HL-60/S4 treated with phorbol 12-myristate 13-acetate at 8.2 ng/mL for 4 days and 3 days (cell line): ENCODE data around the gene PDK4.

Source experiments
- in situ Hi-C: fragments of 300-500 bp; cut with MboI; formaldehyde crosslinking; loops from 2 replicates; pipeline ENCODE4 v1.15.0; 2022; ENCODE audit warnings: low sequenced_read_pairs

Gene PDK4

DNA sequence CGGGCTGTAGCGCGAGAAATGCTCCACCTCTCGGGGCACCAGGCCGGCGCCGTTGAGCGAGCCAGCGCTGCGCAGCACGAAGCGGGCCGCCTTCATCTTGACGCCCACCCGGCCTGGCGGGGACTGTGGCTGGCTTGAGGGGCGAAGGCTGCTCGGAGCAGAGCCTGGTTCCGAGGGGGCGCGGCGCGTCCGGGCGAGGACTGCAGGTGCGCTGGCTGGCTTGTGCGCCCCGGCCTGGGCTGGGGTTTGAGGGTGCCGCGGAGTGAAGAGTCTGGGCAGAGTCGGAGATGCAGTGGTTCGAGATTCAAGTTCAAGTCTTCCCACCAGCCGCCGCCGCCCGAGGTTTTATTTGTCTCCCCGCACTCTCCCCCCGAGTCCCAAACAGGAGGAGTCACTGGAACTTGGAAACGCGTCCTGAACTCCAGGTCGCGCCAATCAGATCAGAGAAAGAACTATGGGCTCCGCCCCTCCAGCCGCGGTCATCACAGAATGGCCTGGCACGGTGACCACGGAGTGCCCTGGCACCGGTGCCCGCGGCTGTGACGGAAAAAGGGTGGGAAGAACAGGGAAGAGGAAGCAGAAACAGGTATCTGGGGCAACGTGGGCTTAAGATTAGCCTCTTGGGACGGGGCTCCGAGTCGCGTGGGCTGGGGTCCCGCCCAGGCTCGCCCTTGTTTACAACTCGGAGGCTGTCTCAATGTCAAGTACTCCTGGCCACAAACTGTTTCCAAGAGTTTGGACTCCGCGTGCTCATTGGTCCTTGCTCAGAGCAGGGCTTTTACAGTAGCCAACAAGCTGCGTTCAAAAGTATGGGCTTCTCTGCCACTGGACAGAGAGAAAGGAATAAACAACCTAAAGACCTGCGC, at the start of gene PDK4:
Gene PDK4 (minus strand): TSS at position 319 of the 866 bp plus-strand sequence. CDS start 223 bp downstream, at position 96.
- in situ Hi-C loops: no loop called here

DNA sequence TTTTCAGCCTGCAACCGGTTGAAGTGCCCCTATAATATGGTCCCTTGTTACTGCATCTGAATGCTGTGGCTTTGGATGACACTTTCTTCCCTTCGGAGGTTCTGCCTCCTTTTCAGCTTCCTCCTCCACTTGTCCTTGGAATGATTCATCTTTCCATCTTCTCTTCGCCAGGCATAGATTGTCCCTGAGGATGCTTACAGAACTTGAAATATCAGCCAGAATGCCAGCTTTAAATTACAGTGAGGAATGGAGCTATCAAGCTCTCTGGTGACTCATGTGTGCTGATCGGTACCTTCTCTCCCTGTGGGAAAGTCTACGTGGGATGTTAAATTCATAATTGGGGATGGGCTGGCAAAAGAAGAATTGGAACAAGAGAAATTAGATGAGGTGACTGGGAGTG, 45.9 kb upstream of the PDK4 start:
- in situ Hi-C loops: no loop called here

DNA sequence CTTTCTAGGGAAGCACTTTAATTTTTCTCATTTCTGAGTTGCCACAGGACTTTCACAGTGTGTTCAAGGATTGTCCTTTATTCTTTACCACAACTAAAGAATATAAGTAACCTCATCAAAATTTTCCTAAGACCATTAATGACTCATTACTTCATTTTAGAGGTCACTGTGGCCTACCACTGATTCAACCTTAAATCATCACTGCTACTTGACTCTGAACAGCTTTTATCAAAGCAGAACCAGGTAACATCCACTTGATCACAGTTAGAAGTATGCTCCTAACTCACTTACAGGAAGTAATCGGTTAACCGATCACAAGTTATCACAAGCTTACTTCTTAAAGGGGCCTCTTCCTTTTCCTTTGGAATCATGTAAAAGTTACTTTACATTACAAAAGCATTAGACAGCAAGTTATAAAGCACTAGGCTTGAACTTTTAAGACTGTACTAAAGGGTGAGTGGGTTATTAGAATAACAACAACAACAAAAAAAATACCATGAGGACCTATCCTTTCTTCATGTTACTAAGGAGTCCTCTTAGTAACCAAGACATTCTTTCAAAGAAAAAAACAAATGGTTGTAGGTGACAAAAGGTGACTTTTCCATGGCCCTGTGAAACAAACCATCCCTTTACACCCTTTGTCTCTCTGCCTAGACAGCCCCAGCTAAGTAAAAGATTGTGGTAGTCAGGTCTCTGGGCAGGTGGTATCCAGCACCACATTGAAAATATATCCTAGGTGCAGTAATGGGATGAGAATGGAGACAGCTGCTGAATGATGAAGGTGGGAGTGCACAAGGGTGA, 40.0 kb upstream of the PDK4 start:
- in situ Hi-C loops: no loop called here

- in situ Hi-C loops: no loop called here
These were observed 36.3 kb upstream of the PDK4 start for GRCh38 chr7:95632609-95633008.

- in situ Hi-C loops: no loop called here
These were observed 35.2 kb upstream of the PDK4 start for GRCh38 chr7:95631527-95631926.

DNA sequence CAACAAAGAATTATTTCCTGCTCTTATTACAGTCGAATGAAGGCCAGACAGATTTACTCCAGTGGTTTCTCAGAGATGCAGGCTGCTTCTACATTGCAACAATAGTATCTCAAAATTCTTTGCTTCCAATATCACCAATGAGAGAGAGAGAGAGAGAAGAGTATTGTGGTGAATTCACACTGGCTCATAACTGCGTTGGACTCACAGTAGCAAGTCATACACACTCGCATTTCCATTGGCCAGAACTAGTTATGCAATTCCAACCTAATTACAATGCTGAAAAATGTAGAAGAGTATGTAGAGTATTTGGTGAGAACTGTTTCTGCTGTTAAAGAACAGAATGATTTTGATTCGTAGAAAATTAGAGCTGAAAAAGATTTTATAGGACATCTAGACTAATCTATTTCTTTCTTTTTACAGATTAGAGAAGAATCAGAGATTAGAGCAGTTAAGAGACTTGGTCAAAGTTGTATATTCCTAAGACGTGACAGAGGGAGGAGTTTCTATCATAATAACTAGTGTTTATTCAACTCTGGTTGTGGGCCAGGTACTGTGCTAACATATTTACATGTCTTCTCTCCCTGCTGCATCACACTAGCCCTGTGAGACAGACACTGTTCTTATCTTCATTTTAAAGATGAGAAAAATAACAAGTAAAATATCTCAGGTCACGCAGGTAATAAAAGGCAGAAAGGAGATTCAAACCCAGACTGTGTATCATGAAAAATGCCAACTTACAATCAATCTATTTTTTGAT, 34.6 kb upstream of the PDK4 start:
- in situ Hi-C loops: no loop called here

DNA sequence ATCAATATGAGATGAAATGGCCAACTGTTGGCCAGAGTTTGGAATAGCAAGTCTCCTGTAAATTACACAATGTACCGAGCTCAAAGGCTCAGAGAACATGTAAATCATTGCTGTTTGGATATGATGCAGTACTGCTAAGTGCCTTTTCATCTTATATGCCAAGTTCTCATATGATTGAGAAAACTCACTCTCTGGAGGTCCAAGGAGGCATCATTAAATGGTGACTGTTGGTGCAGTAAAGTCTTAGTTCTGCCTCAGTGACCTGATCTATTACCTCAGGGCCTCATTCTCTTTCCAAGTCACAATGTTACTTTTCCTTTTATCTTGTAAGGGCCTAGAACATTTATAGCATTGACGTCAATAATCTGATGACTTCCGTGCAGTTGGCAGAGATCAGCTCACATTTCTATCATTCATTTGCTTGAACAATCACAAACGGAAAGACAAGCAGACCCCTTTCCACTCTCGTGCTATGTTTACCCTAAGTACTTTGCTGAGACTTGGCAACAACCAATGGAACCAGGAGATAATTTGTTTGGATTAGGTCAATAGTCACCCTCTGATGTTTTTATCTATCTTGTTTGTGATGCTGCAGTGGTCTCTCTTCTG, 32.6 kb upstream of the PDK4 start:
- in situ Hi-C loops: no loop called here

DNA sequence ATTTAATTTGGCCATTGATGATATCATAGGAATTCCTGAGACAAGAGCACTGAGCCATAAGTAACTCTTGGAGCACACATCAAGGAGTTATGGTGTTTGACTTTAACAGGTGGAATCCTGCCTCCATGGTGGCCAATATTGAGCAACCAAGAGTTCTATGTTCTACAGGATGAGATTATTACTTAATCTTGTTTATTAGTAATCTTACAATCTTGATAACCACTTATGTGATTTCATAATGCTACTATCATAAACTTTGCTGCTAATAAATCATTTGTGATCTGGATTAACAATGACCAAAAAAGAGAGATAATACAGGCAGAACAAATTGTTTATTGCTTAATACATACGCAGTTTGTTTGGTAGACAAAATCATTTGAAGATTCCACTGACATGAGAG, 27.5 kb upstream of the PDK4 start:
- in situ Hi-C loops: no loop called here

GRCh38 chr7:95622859-95623258, 26.5 kb upstream of the PDK4 start:
- in situ Hi-C loops: no loop called here

- in situ Hi-C loops: no loop called here
These were observed 25.8 kb upstream of the PDK4 start for GRCh38 chr7:95622001-95622549.

GRCh38 chr7:95621404-95621803, 25.1 kb upstream of the PDK4 start:
- in situ Hi-C loops: no loop called here

GRCh38 chr7:95620631-95621030, 24.3 kb upstream of the PDK4 start:
- in situ Hi-C loops: no loop called here

DNA sequence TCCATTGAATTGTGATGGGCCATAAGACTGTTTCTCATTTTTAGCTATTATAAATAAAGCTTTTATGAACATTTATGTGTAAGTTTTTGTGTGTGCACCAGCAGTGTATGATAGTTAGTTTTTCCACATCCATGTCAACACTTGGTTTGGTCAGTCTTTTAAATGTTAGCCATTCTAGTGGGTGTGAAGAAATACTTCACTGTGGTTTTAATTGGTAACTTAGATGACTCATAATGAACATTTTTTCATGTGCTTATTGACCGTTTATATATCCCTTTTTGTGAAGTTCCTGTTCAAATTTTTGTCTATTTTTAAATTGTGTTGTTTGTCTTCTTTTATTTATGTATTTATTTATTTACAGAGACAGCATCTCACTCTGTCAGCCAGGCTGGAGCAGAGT, 23.6 kb upstream of the PDK4 start:
- in situ Hi-C loops: no loop called here

DNA sequence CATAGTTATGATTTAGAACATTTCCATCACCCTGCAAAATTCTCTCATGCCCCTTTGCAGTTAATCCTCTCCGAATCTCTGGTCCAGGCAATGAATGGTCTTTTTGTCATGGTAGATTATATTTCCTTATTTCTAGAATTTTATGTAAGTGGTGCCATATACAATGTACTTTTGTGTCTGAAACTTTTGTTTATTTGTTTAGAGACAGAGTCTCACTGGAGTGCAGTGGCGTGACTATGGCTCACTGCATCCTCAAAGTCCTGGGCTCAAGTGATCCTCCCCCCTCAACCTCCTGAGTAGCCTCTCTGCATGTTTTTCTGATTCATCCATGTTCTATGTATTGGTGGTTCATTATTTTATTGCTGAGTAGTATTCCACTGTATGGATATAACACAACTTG, 23.2 kb upstream of the PDK4 start:
- in situ Hi-C loops: no loop called here

DNA sequence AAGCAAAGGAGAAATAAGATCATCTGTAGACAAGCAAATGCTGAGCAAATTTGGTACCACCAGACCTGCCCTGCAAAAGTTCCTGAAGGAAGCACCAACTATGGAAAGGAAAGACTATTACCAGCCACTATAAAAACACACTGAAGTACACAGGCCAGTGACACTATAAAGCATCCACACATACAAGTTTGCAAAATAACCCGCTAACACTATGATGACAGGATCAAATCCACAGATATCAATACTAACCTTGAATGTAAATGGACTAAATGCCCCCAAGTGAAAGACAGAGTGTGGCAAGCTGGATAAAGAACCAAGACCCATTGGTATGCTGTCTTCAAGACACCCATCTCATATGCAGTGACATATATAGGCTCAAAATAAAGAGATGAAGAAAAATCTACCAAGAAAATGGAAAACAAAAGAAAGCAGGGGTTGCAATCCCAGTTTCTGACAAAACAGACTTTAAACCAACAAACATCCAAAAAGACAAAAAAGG, 18.2 kb upstream of the PDK4 start:
- in situ Hi-C loops: no loop called here

- in situ Hi-C loops: no loop called here
These were observed 14.9 kb upstream of the PDK4 start for GRCh38 chr7:95611224-95611623.

DNA sequence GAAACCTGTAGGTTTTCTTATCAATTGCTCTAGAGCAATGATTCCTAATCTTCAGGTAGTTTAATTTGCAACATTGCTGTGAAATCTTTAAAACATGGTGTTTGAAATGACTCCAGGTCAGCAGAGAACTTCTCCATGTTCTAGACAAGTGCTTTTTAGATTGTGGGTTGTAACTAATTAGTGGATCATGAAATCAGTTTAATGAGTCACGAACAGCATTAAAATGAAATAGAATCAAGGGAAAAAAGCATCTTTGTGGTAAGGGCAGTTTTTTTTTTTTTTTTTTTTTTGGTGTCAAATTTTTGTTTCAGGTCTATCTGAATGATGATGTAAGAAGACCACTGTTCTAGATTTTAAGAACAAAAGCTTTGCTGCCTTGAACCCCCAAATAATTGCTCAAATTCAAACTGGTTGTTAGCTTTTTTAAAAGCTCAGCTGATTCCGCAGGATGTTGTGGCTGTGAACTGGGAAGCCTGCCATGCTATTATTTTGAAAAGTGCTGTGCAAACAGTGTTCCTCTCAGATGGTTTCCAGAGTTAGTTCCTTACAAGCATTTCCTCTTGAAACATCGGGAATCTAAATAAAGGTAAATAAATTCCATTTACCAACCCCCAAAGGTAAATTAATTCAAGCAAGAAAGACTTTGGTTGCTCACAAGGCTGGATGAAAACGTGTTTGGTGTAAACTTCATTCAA, 13.1 kb upstream of the PDK4 start:
- in situ Hi-C loops: no loop called here

DNA sequence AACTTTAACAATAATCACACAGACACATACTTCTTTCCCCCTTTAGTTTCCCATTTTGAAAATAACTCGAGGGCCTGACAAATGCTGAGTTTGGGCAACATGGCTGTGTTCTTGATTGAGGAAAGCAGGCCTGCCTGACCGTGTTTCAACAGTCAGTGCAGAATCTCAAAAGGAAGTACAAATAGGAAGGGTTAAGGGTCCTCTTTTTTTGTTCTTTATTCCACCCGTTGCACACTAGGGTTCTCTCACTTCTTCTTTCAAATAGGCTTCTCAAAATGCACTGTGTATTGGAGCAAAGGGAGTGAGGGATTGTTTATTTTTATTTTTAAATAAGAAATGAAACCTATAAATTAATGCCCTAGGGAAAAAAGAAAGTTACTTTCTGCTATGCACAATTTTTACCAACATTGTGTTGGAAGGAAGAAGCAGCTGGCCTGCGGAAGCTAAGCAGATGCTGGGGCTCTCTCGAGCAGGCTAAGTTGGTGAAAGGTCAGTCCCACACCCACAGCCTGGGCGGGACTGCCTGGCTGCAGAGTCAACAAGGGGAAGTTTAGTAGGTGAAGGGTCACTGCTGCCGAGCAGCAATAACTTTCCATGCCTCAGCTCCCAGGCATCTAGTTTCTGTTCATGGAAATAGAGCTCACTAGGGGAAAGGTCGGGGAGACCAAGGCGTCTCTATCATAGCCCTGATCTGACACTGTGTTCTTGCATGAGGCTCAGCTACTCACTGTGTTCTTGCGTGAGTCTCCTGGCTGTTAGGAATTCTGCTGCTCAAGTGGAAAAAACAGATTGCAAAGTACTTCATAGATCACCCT, 12.2 kb upstream of the PDK4 start:
- in situ Hi-C loops: no loop called here

DNA sequence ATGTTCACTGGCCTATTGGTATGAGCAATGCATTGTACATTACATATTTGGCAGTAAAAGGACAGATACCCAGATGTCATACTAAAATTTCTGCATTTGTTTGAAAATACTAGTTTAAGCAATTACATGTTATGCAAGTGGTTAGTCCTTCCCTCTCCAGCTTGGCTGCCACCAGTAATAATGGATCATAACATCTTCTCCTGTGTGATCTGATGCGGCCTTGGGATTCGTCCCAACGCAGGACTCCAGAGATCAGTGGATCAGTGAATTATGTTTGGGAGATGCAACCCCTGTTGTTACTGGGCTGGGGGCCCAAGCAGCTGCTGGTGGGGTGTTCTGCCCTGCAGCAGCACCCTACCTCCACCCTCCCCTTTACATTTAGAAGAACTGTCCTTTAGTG, 11.2 kb upstream of the PDK4 start:
- in situ Hi-C loops: no loop called here
